Ascending aorta (tissue), 2 donors: ENCODE measurements around the gene DNAI4. TPM values are rescaled to one million over a fixed set of nuclear protein-coding genes. Genes with fewer than 3 reads are reported as not detected.
"Not testable (repeated sequence)": the region's sequence is repeated elsewhere in the genome, so short reads cannot be mapped to it uniquely, and the experiment has no call there.

Experiments
- DNase-seq, 2 donors: peaks; one replicate each; pipeline ENCODE4 v3.0.0-alpha.2; 2019; ENCODE audit warnings: low spot score in 2 of 2
- H3K27ac ChIP-seq, 2 donors: fragments of 200-600 bp; sonication (generic); one replicate each; pipeline ENCODE4 v1.5.1; 2016 to 2017; ENCODE audit warnings: mild to moderate bottlenecking in 1 of 2
- H3K27me3 ChIP-seq: fragments of 200-600 bp; sonication (generic); one replicate; pipeline ENCODE4 v1.5.1; 2017
- H3K36me3 ChIP-seq, 2 donors: fragments of 200-600 bp; sonication (generic); one replicate each; pipeline ENCODE4 v1.5.1; 2016
- H3K4me1 ChIP-seq, 2 donors: fragments of 200-600 bp; sonication (generic); one replicate each; pipeline ENCODE4 v1.5.1; 2016 to 2017; ENCODE audit warnings: mild to moderate bottlenecking in 1 of 2
- H3K4me3 ChIP-seq, 2 donors: fragments of 200-600 bp; sonication (generic); one replicate each; pipeline ENCODE4 v1.5.1; 2016 to 2017; ENCODE audit warnings: mild to moderate bottlenecking in 1 of 2
- H3K9me3 ChIP-seq, 2 donors: fragments of 200-600 bp; sonication (generic); one replicate each; pipeline ENCODE4 v1.5.1; 2016
- intact Hi-C: fragments of 100-400 bp; cut with DNase I; formaldehyde crosslinking; loops from one replicate; pipeline ENCODE4 v1.15.1; 2023
- total RNA-seq: library from RNA; depleted of rRNA; stranded (reverse); fragments of >200 nt; gene quantifications from one replicate; pipeline ENCODE4 v1.1.0, GENCODE V29; 2016
- TF ChIP-seq, protein P1 (sequence below), 3 experiments: fragments of 200-600 bp in 2 of 3; fragments of 450-650 bp in 1 of 3; sonication (generic) in 2 of 3; IDR thresholded peaks; one replicate each; pipeline ENCODE4 v1.5.1; 2016 to 2019; ENCODE audit warnings: antibody characterized with exemption in 3 of 3, mild to moderate bottlenecking in 1 of 3, moderate library complexity in 1 of 3

DNAI4 gene, protein sequence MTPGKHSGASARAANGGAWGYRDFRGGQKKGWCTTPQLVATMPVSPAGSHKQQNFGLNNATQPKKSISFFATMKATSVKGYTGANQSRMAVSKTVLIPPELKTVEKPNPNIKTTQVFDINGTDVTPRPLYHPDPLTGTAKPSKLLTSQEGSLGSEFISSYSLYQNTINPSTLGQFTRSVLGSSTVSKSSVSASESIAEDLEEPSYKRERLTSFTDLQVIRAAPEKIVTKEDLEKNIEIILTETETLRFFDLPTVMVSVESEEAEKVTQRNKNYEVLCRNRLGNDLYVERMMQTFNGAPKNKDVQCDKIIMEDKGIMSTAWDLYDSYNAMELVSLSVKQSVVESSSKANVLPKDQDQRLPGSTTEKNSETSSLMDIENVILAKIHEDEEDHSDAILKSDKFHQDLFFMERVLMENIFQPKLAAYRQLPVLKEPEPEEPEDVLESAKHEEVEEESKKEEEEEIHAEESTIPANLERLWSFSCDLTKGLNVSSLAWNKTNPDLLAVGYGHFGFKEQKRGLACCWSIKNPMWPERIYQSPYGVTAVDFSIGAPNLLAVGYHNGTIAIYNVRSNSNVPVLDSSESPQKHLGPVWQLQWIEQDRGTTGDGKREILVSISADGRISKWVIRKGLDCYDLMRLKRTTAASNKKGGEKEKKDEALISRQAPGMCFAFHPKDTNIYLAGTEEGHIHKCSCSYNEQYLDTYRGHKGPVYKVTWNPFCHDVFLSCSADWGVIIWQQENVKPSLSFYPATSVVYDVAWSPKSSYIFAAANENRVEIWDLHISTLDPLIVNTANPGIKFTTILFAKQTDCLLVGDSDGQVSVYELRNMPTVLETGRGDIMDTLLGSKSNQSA
- total RNA-seq, result not detected

DNA sequence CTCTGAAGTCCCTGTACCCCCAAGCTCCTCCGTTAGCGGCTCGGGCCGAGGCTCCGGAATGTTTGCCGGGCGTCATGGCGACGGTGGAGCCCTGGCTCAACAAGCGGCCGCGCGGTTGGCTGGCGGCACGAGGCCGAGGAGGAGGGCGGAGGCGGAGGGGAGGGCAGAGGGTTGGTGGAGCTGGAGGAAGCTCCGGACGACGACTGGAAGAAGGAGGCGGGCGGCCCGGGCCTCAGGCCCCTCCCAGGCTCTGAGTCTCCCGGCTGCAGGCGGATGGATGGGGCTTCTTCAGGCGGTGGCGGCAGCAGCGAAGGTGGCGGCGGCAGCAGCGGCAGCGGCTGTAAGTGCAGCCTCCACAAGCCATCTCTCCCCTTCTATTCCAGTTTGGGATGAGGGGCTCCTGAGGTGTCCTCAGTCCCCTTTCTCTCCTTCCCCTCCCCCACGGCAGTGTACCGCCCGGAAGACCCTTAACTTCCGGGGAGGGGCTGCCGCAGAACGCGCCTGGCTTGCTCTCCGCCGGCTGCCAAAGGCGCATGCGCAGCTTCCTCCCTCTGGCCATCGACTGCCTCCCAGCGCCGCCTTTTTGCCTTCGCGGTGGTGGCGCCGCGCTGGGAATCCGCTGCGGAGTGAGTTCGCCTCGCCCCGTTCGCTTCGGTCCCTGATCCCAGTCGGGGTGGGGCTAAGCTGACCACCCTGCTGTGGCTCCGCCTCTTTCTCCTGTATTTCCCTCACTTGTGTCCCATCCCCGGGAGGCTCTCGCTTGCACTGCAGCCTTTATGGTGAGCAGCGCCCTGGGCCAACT lies at the start of gene DNAI4, which contains the start of gene MIER1:
Gene DNAI4, minus strand, starts transcription at position 101 of the 802 bp plus-strand sequence. Its CDS starts 25 bp downstream, at position 76.
Gene MIER1, plus strand, starts transcription at position 235 of the 802 bp plus-strand sequence. Its CDS starts 39 bp downstream, at position 274.
- intact Hi-C loops, result loop anchor here (2.0 to 10.0 kb wide), 4 partner anchors 382 to 910 kb away; partner anchors contain the start of genes GNG12 and SERBP1
- Histone ChIP-seq H3K27ac (peak within 1 kb of the TSS; percentile 85 to 95), H3K4me1 (peaks cover 10% of the 10 kb centered on the region in 2 donors), H3K27me3 (no peaks in the 10 kb centered on the region), H3K4me3 (peak within 1 kb of the TSS; percentile 71 to 74), H3K36me3 (no peaks in the 10 kb centered on the region), H3K9me3 (no peaks in the 10 kb centered on the region)
- TF ChIP-seq, protein P1, sequence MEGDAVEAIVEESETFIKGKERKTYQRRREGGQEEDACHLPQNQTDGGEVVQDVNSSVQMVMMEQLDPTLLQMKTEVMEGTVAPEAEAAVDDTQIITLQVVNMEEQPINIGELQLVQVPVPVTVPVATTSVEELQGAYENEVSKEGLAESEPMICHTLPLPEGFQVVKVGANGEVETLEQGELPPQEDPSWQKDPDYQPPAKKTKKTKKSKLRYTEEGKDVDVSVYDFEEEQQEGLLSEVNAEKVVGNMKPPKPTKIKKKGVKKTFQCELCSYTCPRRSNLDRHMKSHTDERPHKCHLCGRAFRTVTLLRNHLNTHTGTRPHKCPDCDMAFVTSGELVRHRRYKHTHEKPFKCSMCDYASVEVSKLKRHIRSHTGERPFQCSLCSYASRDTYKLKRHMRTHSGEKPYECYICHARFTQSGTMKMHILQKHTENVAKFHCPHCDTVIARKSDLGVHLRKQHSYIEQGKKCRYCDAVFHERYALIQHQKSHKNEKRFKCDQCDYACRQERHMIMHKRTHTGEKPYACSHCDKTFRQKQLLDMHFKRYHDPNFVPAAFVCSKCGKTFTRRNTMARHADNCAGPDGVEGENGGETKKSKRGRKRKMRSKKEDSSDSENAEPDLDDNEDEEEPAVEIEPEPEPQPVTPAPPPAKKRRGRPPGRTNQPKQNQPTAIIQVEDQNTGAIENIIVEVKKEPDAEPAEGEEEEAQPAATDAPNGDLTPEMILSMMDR (IDR thresholded peaks at IDR 0.05), result peak in 1 of 3 experiments; percentile 17
- DNase-seq, result peak; percentile 95 to 99

DNA sequence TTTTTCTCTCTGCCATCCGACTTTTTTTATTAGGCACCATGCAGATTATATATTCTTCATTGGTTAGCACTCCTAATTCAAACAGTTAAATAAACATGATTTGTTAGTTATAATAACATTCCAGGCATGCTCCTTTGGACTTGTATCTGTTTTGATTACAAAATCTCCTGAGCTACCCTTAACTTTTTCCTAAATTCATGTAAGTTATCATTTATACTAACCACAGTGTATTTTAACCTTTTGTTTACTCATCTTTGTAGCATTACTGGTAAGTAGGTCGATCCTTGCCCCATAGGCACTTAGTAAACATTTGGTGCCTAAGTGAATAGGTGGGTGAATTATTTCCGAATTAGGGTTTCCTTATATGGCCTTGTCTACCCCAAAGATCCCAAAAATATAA lies 43.9 kb upstream of the DNAI4 start:
- no peak overlapping the region for H3K27ac ChIP-seq
- intact Hi-C loops, result no loop called here
- H3K4me3 ChIP-seq, result no peak overlapping the region
- TF ChIP-seq, protein P1 (IDR thresholded peaks at IDR 0.05), result no peak
- H3K27me3 ChIP-seq, result no peaks in the 10 kb centered on the region
- H3K4me1 ChIP-seq, result no peaks in the 10 kb centered on the region
- no peaks in the 10 kb centered on the region for H3K9me3 ChIP-seq
- no peak for DNase-seq
- H3K36me3 ChIP-seq, result peaks cover 50 to 78% of the 10 kb centered on the region in 2 donors

DNA sequence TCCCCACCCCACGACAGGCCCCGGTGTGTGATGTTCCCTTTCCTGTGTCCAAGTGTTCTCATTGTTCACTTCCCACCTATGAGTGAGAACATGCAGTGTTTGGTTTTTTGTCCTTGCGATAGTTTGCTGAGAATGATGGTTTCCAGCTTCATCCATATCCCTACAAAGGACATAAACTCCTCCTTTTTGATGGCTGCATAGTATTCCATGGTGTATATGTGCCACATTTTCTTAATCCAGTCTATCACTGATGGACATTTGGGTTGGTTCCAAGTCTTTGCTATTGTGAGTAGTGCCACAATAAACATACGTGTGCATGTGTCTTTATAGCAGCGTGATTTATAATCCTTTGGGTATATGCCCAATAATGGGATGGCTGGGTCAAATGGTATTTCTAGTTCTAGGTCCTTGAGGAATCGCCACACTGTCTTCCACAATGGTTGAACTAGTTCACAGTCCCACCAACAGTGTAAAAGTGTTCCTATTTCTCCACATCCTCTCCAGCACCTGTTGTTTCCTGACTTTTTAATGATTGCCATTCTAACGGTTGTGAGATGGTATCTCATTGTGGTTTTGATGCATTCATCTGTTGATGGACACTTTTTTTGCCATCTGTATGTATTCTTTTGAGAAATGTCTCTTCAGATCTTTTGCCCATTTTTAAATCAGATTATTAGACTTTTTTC lies 41.7 kb upstream of the DNAI4 start:
- H3K9me3 ChIP-seq, H3K27me3 ChIP-seq, H3K4me1 ChIP-seq, DNase-seq, intact Hi-C loops, H3K4me3 ChIP-seq, H3K27ac ChIP-seq: not testable (repeated sequence)
- peaks cover 54 to 76% of the 10 kb centered on the region in 2 donors for H3K36me3 ChIP-seq

DNA sequence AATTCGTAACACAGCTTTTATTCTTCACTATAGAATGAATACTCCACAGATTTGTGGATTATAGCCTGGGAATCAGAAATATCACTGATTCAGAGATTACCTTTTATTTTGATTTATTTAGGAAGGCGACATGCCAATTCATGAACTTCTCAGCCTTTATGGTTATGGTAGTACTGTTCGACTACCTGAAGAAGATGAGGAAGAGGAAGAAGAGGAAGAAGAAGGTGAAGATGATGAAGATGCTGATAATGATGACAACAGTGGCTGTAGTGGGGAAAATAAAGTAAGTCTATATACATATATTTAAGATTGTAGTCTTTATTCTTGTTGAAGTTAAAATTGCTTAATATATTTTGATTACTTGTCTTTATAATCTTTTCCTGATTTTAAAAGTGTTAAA lies 33.3 kb upstream of the DNAI4 start:
- intact Hi-C loops, result no loop called here
- peaks cover 32 to 43% of the 10 kb centered on the region in 2 donors for H3K36me3 ChIP-seq
- TF ChIP-seq, protein P1 (IDR thresholded peaks at IDR 0.05), result no peak
- no peak for DNase-seq
- no peak overlapping the region for H3K27ac ChIP-seq
- no peaks in the 10 kb centered on the region for H3K27me3 ChIP-seq
- peaks cover 0 to 3% of the 10 kb centered on the region in 2 donors for H3K4me1 ChIP-seq
- H3K9me3 ChIP-seq, result no peaks in the 10 kb centered on the region
- no peak overlapping the region for H3K4me3 ChIP-seq

DNA sequence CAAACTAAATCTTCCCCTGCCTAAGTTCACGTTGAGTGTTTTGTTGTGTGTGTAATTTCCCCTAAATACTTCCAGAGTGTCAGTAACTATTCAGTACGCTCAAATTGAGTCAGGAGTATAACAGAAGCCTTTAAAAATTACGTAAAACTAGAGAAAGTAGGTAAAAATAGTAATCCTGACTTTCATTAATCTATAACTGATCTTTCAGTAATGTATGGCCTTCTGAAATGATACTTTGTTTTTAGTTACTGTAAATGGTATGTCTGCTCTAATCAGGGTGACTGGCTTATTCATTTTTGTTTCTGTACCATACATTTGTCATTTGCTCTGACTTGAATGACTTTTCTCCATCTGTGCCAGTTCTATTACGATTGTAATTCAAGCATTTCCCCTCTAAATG lies 29.6 kb upstream of the DNAI4 start:
- TF ChIP-seq, protein P1 (IDR thresholded peaks at IDR 0.05), result no peak
- no peak overlapping the region for H3K27ac ChIP-seq
- H3K27me3 ChIP-seq, result no peaks in the 10 kb centered on the region
- H3K4me1 ChIP-seq, result peaks cover 0 to 3% of the 10 kb centered on the region in 2 donors
- H3K36me3 ChIP-seq, result peaks cover 23 to 25% of the 10 kb centered on the region in 2 donors
- intact Hi-C loops, result no loop called here
- no peak for DNase-seq
- no peak overlapping the region for H3K4me3 ChIP-seq
- H3K9me3 ChIP-seq, result no peaks in the 10 kb centered on the region
